GM04503 (cell line): ENCODE data around the gene DCC.

Experiments used
- DNase-seq: peaks from one replicate; pipeline ENCODE4 v3.0.0-alpha.2; 2012; ENCODE audit warnings: low read depth

The DCC gene

GRCh38 chr18:52694804-52695203, 354.8 kb downstream of the DCC start:
- DNase-seq, result no peak

GRCh38 chr18:52700116-52700515, 360.1 kb downstream of the DCC start:
- no peak for DNase-seq

GRCh38 chr18:52700816-52701215, 360.8 kb downstream of the DCC start:
- no peak for DNase-seq

- DNase-seq, result no peak
Measured at GRCh38 chr18:52701219-52701935, 361.4 kb downstream of the DCC start.

GRCh38 chr18:52715421-52715820, 375.4 kb downstream of the DCC start:
- DNase-seq, result no peak

GRCh38 chr18:52715991-52716390, 376.0 kb downstream of the DCC start:
- no peak for DNase-seq

GRCh38 chr18:52716973-52717372, 377.0 kb downstream of the DCC start:
- no peak for DNase-seq

- DNase-seq, result no peak
Measured at GRCh38 chr18:52722904-52723303, 382.9 kb downstream of the DCC start.

GRCh38 chr18:52723550-52723970, 383.6 kb downstream of the DCC start:
- no peak for DNase-seq

GRCh38 chr18:52730972-52731619, 391.1 kb downstream of the DCC start:
- DNase-seq, result no peak

- no peak for DNase-seq
Measured at GRCh38 chr18:52738946-52739345, 398.9 kb downstream of the DCC start.

- no peak for DNase-seq
Measured at GRCh38 chr18:52746986-52747385, 407.0 kb downstream of the DCC start.

GRCh38 chr18:52747869-52748268, 407.9 kb downstream of the DCC start:
- DNase-seq, result no peak

- DNase-seq, result no peak
Measured at GRCh38 chr18:52748343-52748742, 408.3 kb downstream of the DCC start.

- no peak for DNase-seq
Measured at GRCh38 chr18:52749542-52749941, 409.5 kb downstream of the DCC start.

GRCh38 chr18:52750995-52751394, 411.0 kb downstream of the DCC start:
- DNase-seq, result no peak

- DNase-seq, result no peak
Measured at GRCh38 chr18:52764316-52764715, 424.3 kb downstream of the DCC start.

GRCh38 chr18:52766002-52766545, 426.1 kb downstream of the DCC start:
- no peak for DNase-seq

- no peak for DNase-seq
Measured at GRCh38 chr18:52781113-52781512, 441.1 kb downstream of the DCC start.

- no peak for DNase-seq
Measured at GRCh38 chr18:52791321-52791720, 451.3 kb downstream of the DCC start.

GRCh38 chr18:52812834-52813233, 472.8 kb downstream of the DCC start:
- no peak for DNase-seq

- no peak for DNase-seq
Measured at GRCh38 chr18:52813635-52814416, 473.8 kb downstream of the DCC start.

GRCh38 chr18:52815651-52816050, 475.7 kb downstream of the DCC start:
- DNase-seq, result no peak
